Measurements from ENCODE around the gene IGF2.

IGF2 gene

DNA sequence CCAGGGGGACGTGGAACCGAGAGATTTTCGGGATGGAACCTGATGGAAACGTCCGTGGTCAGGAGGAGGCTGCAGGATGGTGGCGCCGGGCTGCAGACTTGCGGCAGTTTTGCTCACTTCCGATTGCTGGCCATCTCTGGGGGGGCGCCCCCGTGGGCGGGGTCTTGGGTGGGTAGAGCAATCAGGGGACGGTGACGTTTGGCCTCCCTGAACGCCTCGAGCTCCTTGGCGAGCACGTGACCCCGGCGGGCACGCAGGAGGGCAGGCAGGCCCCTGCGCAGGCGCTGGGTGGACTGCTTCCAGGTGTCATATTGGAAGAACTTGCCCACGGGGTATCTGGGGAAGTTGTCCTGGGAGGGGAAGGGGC is 6.3 kb downstream of the IGF2 start:
- no peaks in the 10 kb centered on the region for H3K36me3 ChIP-seq (ENCODE audit: control insufficient read depth, insufficient read depth, low read length)
- TF ChIP-seq, protein P1, sequence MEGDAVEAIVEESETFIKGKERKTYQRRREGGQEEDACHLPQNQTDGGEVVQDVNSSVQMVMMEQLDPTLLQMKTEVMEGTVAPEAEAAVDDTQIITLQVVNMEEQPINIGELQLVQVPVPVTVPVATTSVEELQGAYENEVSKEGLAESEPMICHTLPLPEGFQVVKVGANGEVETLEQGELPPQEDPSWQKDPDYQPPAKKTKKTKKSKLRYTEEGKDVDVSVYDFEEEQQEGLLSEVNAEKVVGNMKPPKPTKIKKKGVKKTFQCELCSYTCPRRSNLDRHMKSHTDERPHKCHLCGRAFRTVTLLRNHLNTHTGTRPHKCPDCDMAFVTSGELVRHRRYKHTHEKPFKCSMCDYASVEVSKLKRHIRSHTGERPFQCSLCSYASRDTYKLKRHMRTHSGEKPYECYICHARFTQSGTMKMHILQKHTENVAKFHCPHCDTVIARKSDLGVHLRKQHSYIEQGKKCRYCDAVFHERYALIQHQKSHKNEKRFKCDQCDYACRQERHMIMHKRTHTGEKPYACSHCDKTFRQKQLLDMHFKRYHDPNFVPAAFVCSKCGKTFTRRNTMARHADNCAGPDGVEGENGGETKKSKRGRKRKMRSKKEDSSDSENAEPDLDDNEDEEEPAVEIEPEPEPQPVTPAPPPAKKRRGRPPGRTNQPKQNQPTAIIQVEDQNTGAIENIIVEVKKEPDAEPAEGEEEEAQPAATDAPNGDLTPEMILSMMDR (IDR thresholded peaks at IDR 0.05; ENCODE audit: insufficient read depth, low read length, poor library complexity, severe bottlenecking): no peak
- no peaks in the 10 kb centered on the region; the same call in 1 of the 2 replicates for H3K27me3 ChIP-seq (replicated peaks; ENCODE audit: control insufficient read depth, insufficient read depth, low read length)
- no peak for DNase-seq (ENCODE audit: extremely low read depth, insufficient read length)
- H3K4me3 ChIP-seq (replicated peaks; ENCODE audit: low read depth, low read length): no peak overlapping the region

DNA sequence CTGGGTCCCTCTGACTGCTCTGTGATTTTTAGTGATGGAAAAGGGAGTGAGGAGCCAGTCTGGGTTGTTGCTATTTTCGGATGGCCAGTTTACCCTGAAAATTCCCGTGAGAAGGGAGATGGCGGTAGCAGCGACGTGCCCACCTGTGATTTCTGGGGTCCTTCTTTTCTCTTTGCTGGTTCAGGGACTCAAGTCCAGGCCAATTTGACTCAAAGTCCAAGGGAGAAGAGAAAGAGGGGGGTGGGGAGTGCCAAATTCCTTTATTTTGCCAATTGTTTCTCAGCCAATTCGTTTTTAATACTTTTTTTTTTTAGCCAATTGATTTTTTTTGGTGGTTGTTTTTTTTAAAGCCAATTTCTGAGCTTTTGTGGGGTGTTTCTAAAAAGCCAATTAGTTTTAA is 6.9 kb downstream of the IGF2 start:
- Histone ChIP-seq H3K27me3 (replicated peaks; ENCODE audit: control insufficient read depth, insufficient read depth, low read length) (no peaks in the 10 kb centered on the region; the same call in 1 of the 2 replicates), H3K4me3 (replicated peaks; ENCODE audit: low read depth, low read length) (no peak overlapping the region), H3K36me3 (ENCODE audit: control insufficient read depth, insufficient read depth, low read length) (no peaks in the 10 kb centered on the region)
- DNase-seq (ENCODE audit: extremely low read depth, insufficient read length): no peak
- TF ChIP-seq, protein P1 (IDR thresholded peaks at IDR 0.05; ENCODE audit: insufficient read depth, low read length, poor library complexity, severe bottlenecking): no peak

DNA sequence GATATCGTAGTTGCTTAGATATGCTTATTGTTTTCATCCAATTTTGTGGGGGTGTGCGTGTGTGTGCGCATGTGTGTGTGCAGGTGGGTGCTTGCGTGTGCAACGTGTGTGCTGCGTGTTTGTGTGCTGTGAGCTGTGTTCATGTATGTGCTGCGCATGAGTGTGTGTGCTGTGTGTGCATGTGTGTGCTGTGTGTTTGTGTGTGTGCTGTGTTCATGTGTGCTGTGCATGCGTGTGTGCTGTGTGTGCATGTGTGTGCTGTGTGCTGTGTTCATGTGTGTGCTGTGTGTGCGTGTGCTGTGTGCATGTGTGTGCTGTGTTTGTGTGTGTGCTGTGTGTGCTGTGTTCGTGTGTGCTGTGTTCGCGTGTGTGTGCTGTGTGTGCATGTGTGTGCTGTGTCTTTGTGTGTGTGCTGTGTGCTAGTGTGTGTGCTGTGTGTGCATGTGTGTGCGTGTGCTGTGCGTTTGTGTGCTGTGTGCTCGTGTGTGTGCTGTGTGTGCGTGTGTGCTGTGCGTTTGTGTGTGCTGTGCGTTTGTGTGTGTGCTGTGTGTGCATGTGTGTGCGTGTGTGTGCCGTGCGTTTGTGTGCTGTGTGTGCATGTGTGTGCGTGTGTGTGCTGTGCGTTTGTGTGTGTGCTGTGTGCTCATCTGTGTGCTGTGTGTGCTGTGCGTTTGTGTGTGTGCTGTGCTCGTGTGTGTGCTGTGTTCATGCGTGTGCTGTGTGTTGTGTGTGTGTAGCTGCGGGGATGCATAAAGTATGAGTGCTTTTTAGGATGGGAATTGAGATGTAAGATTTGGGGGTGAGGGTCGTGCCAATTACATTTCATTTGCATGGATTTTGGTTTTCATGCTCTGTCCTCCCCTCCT is 7.6 kb downstream of the IGF2 start:
- Histone ChIP-seq H3K27me3 (replicated peaks; ENCODE audit: control insufficient read depth, insufficient read depth, low read length) (no peaks in the 10 kb centered on the region; the same call in 1 of the 2 replicates), H3K36me3 (ENCODE audit: control insufficient read depth, insufficient read depth, low read length) (no peaks in the 10 kb centered on the region), H3K4me3 (replicated peaks; ENCODE audit: low read depth, low read length) (no peak overlapping the region)
- TF ChIP-seq, protein P1 (IDR thresholded peaks at IDR 0.05; ENCODE audit: insufficient read depth, low read length, poor library complexity, severe bottlenecking): no peak
- no peak for DNase-seq (ENCODE audit: extremely low read depth, insufficient read length)

DNA sequence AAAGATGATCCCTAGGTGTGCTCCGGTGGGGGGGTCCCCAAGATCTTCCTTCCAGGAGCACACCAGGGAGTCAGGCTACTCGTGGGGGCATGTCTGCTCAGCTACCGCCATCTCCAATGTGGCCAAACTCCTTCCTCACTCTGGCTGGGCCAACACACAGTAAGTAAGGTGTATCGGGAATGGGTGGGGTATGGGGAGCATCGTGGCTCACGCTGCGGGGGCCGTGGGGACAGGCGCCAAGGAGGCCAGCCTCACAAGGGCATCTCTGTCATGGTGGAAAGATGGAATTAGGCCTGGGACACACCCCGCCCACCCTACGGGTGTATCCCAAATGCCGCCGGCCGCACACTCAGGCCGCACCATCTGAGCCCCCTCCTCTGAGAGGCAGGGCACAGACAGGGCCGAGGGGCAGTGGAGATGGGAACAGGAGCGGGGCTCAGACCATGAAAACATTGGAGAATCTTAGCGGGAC is 8.3 kb downstream of the IGF2 start:
- TF ChIP-seq, protein P1 (IDR thresholded peaks at IDR 0.05; ENCODE audit: insufficient read depth, low read length, poor library complexity, severe bottlenecking): no peak
- H3K4me3 ChIP-seq (replicated peaks; ENCODE audit: low read depth, low read length): no peak overlapping the region
- no peaks in the 10 kb centered on the region for H3K36me3 ChIP-seq (ENCODE audit: control insufficient read depth, insufficient read depth, low read length)
- H3K27me3 ChIP-seq (replicated peaks; ENCODE audit: control insufficient read depth, insufficient read depth, low read length): no peaks in the 10 kb centered on the region; the same call in 1 of the 2 replicates
- no peak for DNase-seq (ENCODE audit: extremely low read depth, insufficient read length)

DNA sequence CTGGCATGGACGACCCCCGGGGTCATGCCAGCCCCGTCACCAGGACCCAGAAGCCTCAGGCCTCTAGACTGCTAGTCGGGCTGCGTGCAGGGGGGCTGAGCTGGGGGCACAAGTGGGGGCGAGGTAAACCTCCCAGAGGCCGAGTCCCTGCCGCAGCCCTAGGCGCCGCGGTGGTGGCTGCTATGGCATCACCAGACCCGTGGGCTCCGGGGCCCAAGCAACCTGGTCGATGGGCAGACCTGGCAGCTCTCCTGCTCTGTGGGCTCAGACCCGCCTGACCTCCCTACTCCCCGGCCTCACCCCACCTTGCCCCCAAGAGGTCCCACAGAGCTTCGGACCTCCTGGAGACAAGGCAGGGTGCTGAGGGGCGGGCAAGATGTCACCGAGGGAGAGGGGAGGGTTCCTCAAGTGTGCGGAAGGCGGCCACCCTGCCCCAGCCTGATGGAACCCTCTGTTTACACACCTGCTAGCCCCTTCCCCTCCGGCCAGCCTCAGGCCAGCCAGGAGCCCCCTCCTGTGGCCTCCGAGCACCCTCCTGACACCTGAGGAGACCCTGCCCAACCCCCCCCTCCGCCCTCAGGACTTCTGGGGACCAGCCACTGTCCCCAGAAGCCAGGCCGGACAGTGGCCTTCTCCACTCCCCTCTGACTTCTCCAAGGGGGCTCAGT is 9.4 kb downstream of the IGF2 start:
- H3K4me3 ChIP-seq (replicated peaks; ENCODE audit: low read depth, low read length): no peak overlapping the region
- TF ChIP-seq, protein P1 (IDR thresholded peaks at IDR 0.05; ENCODE audit: insufficient read depth, low read length, poor library complexity, severe bottlenecking): no peak
- no peak for DNase-seq (ENCODE audit: extremely low read depth, insufficient read length)
- H3K36me3 ChIP-seq (ENCODE audit: control insufficient read depth, insufficient read depth, low read length): no peaks in the 10 kb centered on the region
- no peaks in the 10 kb centered on the region; the same call in 1 of the 2 replicates for H3K27me3 ChIP-seq (replicated peaks; ENCODE audit: control insufficient read depth, insufficient read depth, low read length)
